Measurements from ENCODE around the gene NFE2L1.
A peak's percentile ranks its signal among the peaks of the same experiment; 100 is the strongest.
"Not testable (repeated sequence)": the region's sequence is repeated elsewhere in the genome, so short reads cannot be mapped to it uniquely, and the experiment has no call there.

NFE2L1 gene

DNA sequence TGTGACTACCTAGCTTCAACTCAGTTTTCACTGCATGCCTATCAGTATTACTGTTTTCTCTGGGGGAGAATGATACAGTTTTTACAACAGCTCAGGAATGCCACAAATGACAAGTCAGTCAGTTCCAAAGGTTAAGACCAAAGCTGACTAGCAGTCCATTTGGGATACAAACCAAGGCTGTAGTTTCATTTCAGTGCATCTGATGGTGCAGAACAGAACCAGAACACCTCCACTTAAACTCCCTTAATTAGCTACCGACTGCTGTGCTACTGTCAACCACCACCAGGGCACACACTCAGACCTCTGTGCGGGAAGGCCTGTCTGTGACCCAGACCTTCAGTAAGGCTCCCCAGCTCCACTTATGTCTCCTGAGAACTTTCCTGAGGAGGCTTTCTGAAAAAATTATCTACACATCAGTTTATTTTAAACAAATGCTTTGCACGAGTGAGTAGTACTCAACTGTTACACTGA, 20.4 kb downstream of the NFE2L1 start:
- TF ChIP-seq, protein P1, sequence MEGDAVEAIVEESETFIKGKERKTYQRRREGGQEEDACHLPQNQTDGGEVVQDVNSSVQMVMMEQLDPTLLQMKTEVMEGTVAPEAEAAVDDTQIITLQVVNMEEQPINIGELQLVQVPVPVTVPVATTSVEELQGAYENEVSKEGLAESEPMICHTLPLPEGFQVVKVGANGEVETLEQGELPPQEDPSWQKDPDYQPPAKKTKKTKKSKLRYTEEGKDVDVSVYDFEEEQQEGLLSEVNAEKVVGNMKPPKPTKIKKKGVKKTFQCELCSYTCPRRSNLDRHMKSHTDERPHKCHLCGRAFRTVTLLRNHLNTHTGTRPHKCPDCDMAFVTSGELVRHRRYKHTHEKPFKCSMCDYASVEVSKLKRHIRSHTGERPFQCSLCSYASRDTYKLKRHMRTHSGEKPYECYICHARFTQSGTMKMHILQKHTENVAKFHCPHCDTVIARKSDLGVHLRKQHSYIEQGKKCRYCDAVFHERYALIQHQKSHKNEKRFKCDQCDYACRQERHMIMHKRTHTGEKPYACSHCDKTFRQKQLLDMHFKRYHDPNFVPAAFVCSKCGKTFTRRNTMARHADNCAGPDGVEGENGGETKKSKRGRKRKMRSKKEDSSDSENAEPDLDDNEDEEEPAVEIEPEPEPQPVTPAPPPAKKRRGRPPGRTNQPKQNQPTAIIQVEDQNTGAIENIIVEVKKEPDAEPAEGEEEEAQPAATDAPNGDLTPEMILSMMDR (IDR thresholded peaks at IDR 0.05) = peak; percentile 11
- H3K9me3 ChIP-seq (ENCODE audit: control insufficient read depth, low read length) = no peaks in the 10 kb centered on the region
- no peak overlapping the region for H3K4me3 ChIP-seq (ENCODE audit: low read depth, low read length)
- H3K27me3 ChIP-seq (ENCODE audit: control insufficient read depth, insufficient read depth, low read length) = no peaks in the 10 kb centered on the region
- H3K4me1 ChIP-seq = peaks cover 3% of the 10 kb centered on the region
- H3K36me3 ChIP-seq (ENCODE audit: control insufficient read depth, insufficient read depth, low read length) = no peaks in the 10 kb centered on the region
- H3K27ac ChIP-seq = no peak overlapping the region
- H3K79me2 ChIP-seq = peaks cover 2% of the 10 kb centered on the region
- no peak overlapping the region for H3K4me2 ChIP-seq (ENCODE audit: low read length)
- no peak overlapping the region for H2AFZ ChIP-seq
- no peak overlapping the region for H3K9ac ChIP-seq

DNA sequence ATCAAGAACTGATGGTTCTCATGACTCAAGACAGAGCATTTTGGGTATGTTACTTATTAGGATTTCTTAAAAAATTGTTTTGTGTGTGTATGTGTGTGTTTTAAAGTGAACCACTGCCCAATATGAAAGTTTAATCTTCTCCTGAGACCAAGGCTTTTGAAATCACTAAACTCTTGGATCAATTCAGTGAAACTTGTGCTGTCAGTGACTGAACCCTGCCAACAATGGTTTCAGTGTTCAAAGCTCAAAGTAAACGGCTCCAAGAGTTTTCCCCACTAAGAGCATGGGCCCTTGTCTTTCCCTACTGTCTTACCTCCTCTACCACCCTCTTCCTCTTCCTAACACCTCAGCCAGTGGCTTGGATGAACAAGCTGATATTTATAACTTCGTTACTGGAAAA, 22.0 kb downstream of the NFE2L1 start:
- Histone ChIP-seq H3K27ac (no peak overlapping the region), H3K36me3 (ENCODE audit: control insufficient read depth, insufficient read depth, low read length) (no peaks in the 10 kb centered on the region)

DNA sequence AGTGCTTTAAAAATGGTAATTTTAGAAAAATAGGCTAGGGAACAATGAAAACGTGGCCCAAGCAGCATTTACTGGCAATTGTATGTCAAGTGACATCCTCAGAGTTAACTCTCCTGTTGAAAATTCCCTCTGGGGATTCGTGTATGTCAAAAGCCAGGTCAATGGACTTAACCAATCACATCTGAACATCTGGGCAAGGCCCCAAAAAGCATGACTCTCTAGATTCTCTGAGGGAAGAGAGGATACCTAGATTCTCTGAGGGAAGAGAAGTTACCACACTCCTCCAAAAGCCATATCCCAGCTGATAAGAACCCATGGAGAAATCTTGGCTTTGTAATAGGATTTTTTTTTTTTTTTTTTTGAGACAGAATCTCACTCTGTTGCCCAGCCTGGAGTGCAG, 23.5 kb downstream of the NFE2L1 start:
- TF ChIP-seq, protein P1 (IDR thresholded peaks at IDR 0.05) = no peak
- no peaks in the 10 kb centered on the region for H3K36me3 ChIP-seq (ENCODE audit: control insufficient read depth, insufficient read depth, low read length)
- no peak overlapping the region for H3K27ac ChIP-seq
- H3K9ac ChIP-seq = no peak overlapping the region
- no peaks in the 10 kb centered on the region for H3K27me3 ChIP-seq (ENCODE audit: control insufficient read depth, insufficient read depth, low read length)
- no peak overlapping the region for H3K4me2 ChIP-seq (ENCODE audit: low read length)
- H3K4me1 ChIP-seq = peaks cover 9% of the 10 kb centered on the region
- peaks cover 2% of the 10 kb centered on the region for H3K79me2 ChIP-seq
- no peaks in the 10 kb centered on the region for H3K9me3 ChIP-seq (ENCODE audit: control insufficient read depth, low read length)
- no peak overlapping the region for H3K4me3 ChIP-seq (ENCODE audit: low read depth, low read length)
- no peak overlapping the region for H2AFZ ChIP-seq

More for the DNA sequence above, 22.0 kb downstream of the NFE2L1 start:
- no peak overlapping the region for H3K9ac ChIP-seq
- no peaks in the 10 kb centered on the region for H3K9me3 ChIP-seq (ENCODE audit: control insufficient read depth, low read length)
- H2AFZ ChIP-seq = no peak overlapping the region
- TF ChIP-seq, protein P1 (IDR thresholded peaks at IDR 0.05) = no peak
- H3K4me3 ChIP-seq (ENCODE audit: low read depth, low read length) = no peak overlapping the region
- no peak overlapping the region for H3K4me2 ChIP-seq (ENCODE audit: low read length)
- peaks cover 12% of the 10 kb centered on the region for H3K4me1 ChIP-seq
- H3K79me2 ChIP-seq = peaks cover 2% of the 10 kb centered on the region
- H3K27me3 ChIP-seq (ENCODE audit: control insufficient read depth, insufficient read depth, low read length) = no peaks in the 10 kb centered on the region

DNA sequence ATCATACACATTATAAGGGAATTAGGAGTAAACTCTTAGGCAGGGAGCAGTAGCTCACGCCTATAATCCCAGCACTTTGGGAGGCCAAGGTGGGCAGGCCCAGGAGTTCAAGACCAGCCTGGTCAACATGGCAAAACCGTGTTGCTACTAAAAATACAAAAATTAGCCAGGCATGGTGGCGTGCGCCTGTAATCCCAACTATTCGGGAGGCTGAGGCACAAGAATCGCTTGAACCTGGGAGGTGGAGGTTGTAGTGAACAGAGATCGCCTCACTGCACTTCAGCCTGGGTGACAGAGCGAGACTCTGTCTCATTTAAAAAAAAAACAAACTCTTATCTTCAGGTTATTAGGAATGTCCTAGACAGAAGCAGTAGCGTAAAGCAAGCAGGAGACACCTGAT, 24.7 kb downstream of the NFE2L1 start:
- H3K27ac ChIP-seq; H3K36me3 ChIP-seq (ENCODE audit: control insufficient read depth, insufficient read depth, low read length); H3K9me3 ChIP-seq (ENCODE audit: control insufficient read depth, low read length); H2AFZ ChIP-seq; H3K27me3 ChIP-seq (ENCODE audit: control insufficient read depth, insufficient read depth, low read length); H3K4me1 ChIP-seq; H3K9ac ChIP-seq; H3K79me2 ChIP-seq; H3K4me3 ChIP-seq (ENCODE audit: low read depth, low read length); H3K4me2 ChIP-seq (ENCODE audit: low read length): not testable (repeated sequence)

DNA sequence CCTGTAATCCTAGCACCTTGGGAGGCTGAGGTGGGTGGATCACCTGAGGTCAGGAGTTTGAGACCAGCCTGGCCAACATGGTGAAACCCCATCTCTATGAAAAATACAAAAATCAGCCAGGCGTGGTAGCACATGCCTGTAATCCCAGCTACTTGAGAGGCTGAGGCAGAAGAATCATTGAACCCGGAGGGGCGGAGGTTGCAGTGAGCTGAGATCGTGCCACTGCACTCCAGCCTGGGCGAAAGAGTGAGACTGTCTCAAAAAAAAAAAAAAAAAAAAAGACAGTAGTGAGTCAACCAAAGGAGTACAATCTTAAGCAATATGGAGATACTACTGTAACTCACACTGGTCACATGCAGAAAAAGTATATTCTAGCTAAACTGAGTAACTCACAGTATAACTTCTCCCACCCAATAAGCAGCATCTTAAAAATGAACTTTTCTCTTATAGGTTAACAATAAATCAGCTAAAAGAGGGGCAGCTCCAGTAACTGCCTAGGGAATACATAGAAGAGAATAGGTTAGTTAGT, 25.5 kb downstream of the NFE2L1 start:
- not testable (repeated sequence) for H3K4me3 ChIP-seq (ENCODE audit: low read depth, low read length); H3K9me3 ChIP-seq (ENCODE audit: control insufficient read depth, low read length); H3K36me3 ChIP-seq (ENCODE audit: control insufficient read depth, insufficient read depth, low read length); H3K27ac ChIP-seq; H3K4me1 ChIP-seq; H2AFZ ChIP-seq; H3K9ac ChIP-seq; H3K79me2 ChIP-seq; H3K4me2 ChIP-seq (ENCODE audit: low read length); H3K27me3 ChIP-seq (ENCODE audit: control insufficient read depth, insufficient read depth, low read length)
